HepG2 (cell line): ENCODE data around the gene TTLL6. TPM values are rescaled to one million over a fixed set of nuclear protein-coding genes. Genes with fewer than 3 reads are reported as not detected.

Experiments
- BRD4 ChIP-seq: sonication (generic); formaldehyde crosslinking; IDR thresholded peaks from 2 replicates; pipeline ENCODE4 v1.4.0; 2020; ENCODE audit warnings: missing genetic modification reagents
- HNF4G ChIP-seq, 2 experiments: sonication (generic) in 1 of 2; formaldehyde crosslinking in 1 of 2; IDR thresholded peaks; 2 replicates each; pipeline versions ENCODE4 v1.4.0 to v1.6.1; 2011 to 2020; ENCODE audit warnings: borderline replicate concordance in 2 of 2, low read depth in 2 of 2, mild to moderate bottlenecking in 2 of 2, low read length in 1 of 2, missing genetic modification reagents in 1 of 2, moderate library complexity in 1 of 2
- NR2F1 ChIP-seq, 2 experiments: fragments of 450-650 bp in 1 of 2; formaldehyde crosslinking in 1 of 2; IDR thresholded peaks; 2 replicates each; pipeline versions ENCODE4 v1.5.0 to v1.6.1; 2016 to 2020; ENCODE audit warnings: mild to moderate bottlenecking in 1 of 2, missing compliant biosample characterization in 1 of 2, missing genetic modification reagents in 1 of 2, moderate library complexity in 1 of 2
- ZNF20 ChIP-seq: sonication (generic); formaldehyde crosslinking; IDR thresholded peaks from 2 replicates; pipeline ENCODE4 v1.4.0; 2020; ENCODE audit warnings: mild to moderate bottlenecking, moderate library complexity, missing genetic modification reagents
- ZNF44 ChIP-seq: sonication (generic); formaldehyde crosslinking; IDR thresholded peaks from 2 replicates; pipeline ENCODE4 v1.5.1; 2020; ENCODE audit warnings: mild to moderate bottlenecking, missing genetic modification reagents
- ZNF558 ChIP-seq: sonication (generic); formaldehyde crosslinking; IDR thresholded peaks from 2 replicates; pipeline ENCODE4 v1.9.0; 2022; ENCODE audit warnings: mild to moderate bottlenecking, missing genetic modification reagents, borderline replicate concordance
- ZNF569 ChIP-seq: sonication (generic); formaldehyde crosslinking; IDR thresholded peaks from 2 replicates; pipeline ENCODE4 v1.5.0; 2020; ENCODE audit warnings: mild to moderate bottlenecking, missing genetic modification reagents, moderate library complexity, borderline replicate concordance
- polyA plus RNA-seq, 8 experiments: library from polyadenylated mRNA; depleted of rRNA in 3 of 8; stranded (reverse) in 7 of 8; unstranded in 1 of 8; fragments of >200 nt; fragmentation: Illumina TruSeq in 4 of 8; extraction: Trizol in 4 of 8; gene quantifications; 2 replicates each; pipeline versions ENCODE4 v1.2.1 to v1.2.3, GENCODE V29; 2011 to 2016; ENCODE audit warnings: low read depth in 4 of 8, missing spikeins in 1 of 8, mixed read lengths in 1 of 8; ENCODE audit not compliant: insufficient read depth in 1 of 8
- total RNA-seq, 5 experiments: library from RNA; depleted of rRNA; stranded (reverse); fragments of >200 nt; fragmentation: Illumina TruSeq; extraction: Trizol; gene quantifications; 2 replicates each; pipeline ENCODE4 v1.2.3, GENCODE V29; 2016; ENCODE audit warnings: low read depth in 1 of 5
- TF ChIP-seq, protein P1 (sequence below), 2 experiments: fragments of 450-650 bp in 1 of 2; sonication (generic) in 1 of 2; formaldehyde crosslinking in 1 of 2; IDR thresholded peaks; 2 replicates each; pipeline versions ENCODE4 v1.6.1 to v1.8.0; 2016 to 2022; ENCODE audit warnings: antibody characterized with exemption in 1 of 2, mild to moderate bottlenecking in 1 of 2, missing genetic modification reagents in 1 of 2
- TF ChIP-seq, protein P2 (sequence below): IDR thresholded peaks from 2 replicates; pipeline ENCODE4 v1.6.1; 2018; ENCODE audit warnings: missing genetic modification reagents, mild to moderate bottlenecking, missing compliant biosample characterization
- TF ChIP-seq, protein P3 (sequence below): sonication (generic); formaldehyde crosslinking; IDR thresholded peaks from 2 replicates; pipeline ENCODE4 v1.5.0; 2020; ENCODE audit warnings: mild to moderate bottlenecking, missing genetic modification reagents

The TTLL6 gene
- total and polyA plus RNA-seq, 2 of the 13 experiments (the other 11 are each of a cell fraction or from before 2014, with no cell fraction given), result 0.04 to 0.08 TPM

DNA sequence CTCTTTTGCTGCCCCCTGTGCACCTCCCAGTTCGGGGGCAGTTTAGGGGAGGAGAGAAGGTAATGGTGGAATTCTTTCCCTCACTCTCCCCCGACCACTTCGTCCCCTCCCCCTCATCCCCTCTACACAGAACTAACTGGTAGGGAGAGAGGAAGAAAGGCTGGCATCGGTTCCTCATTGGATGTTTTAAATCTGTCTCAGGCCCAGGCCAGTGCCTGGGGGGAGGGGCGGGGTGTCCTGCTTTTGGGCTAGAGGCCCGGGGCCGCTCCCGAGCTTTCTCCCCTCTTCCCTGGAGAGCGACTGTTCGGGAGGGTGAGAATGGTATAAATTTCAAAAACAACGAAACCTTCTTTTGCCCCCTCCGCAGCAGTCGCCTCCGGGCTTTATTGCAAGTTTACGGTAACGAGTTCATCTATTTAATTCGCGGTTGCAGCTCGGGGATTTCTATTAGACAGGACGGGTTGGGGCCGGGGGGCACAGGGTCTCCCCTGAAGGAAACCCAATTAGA, 94.1 kb downstream of the TTLL6 start, which contains the start of gene PRAC2 (continued):
- TF ChIP-seq, protein P1, sequence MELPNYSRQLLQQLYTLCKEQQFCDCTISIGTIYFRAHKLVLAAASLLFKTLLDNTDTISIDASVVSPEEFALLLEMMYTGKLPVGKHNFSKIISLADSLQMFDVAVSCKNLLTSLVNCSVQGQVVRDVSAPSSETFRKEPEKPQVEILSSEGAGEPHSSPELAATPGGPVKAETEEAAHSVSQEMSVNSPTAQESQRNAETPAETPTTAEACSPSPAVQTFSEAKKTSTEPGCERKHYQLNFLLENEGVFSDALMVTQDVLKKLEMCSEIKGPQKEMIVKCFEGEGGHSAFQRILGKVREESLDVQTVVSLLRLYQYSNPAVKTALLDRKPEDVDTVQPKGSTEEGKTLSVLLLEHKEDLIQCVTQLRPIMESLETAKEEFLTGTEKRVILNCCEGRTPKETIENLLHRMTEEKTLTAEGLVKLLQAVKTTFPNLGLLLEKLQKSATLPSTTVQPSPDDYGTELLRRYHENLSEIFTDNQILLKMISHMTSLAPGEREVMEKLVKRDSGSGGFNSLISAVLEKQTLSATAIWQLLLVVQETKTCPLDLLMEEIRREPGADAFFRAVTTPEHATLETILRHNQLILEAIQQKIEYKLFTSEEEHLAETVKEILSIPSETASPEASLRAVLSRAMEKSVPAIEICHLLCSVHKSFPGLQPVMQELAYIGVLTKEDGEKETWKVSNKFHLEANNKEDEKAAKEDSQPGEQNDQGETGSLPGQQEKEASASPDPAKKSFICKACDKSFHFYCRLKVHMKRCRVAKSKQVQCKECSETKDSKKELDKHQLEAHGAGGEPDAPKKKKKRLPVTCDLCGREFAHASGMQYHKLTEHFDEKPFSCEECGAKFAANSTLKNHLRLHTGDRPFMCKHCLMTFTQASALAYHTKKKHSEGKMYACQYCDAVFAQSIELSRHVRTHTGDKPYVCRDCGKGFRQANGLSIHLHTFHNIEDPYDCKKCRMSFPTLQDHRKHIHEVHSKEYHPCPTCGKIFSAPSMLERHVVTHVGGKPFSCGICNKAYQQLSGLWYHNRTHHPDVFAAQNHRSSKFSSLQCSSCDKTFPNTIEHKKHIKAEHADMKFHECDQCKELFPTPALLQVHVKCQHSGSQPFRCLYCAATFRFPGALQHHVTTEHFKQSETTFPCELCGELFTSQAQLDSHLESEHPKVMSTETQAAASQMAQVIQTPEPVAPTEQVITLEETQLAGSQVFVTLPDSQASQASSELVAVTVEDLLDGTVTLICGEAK (IDR thresholded peaks at IDR 0.05), result no peak
- TF ChIP-seq, protein P1 (CRISPR knock-in tag; IDR thresholded peaks at IDR 0.05), result no peak
- no peak for TF ChIP-seq ZNF558 (CRISPR knock-in tag)
- no peak for TF ChIP-seq BRD4 (CRISPR knock-in tag)
- TF ChIP-seq HNF4G (IDR thresholded peaks at IDR 0.05; ENCODE audit: borderline replicate concordance, low read depth, low read length), result no peak
- no peak for TF ChIP-seq HNF4G (CRISPR knock-in tag; IDR thresholded peaks at IDR 0.05; ENCODE audit: borderline replicate concordance, low read depth)
- TF ChIP-seq, protein P2, sequence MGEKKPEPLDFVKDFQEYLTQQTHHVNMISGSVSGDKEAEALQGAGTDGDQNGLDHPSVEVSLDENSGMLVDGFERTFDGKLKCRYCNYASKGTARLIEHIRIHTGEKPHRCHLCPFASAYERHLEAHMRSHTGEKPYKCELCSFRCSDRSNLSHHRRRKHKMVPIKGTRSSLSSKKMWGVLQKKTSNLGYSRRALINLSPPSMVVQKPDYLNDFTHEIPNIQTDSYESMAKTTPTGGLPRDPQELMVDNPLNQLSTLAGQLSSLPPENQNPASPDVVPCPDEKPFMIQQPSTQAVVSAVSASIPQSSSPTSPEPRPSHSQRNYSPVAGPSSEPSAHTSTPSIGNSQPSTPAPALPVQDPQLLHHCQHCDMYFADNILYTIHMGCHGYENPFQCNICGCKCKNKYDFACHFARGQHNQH, result no peak
- no peak for TF ChIP-seq ZNF44 (CRISPR knock-in tag)
- no peak for TF ChIP-seq ZNF20 (CRISPR knock-in tag)
- TF ChIP-seq NR2F1 (CRISPR knock-in tag; IDR thresholded peaks at IDR 0.05), result no peak
- TF ChIP-seq, protein P3, sequence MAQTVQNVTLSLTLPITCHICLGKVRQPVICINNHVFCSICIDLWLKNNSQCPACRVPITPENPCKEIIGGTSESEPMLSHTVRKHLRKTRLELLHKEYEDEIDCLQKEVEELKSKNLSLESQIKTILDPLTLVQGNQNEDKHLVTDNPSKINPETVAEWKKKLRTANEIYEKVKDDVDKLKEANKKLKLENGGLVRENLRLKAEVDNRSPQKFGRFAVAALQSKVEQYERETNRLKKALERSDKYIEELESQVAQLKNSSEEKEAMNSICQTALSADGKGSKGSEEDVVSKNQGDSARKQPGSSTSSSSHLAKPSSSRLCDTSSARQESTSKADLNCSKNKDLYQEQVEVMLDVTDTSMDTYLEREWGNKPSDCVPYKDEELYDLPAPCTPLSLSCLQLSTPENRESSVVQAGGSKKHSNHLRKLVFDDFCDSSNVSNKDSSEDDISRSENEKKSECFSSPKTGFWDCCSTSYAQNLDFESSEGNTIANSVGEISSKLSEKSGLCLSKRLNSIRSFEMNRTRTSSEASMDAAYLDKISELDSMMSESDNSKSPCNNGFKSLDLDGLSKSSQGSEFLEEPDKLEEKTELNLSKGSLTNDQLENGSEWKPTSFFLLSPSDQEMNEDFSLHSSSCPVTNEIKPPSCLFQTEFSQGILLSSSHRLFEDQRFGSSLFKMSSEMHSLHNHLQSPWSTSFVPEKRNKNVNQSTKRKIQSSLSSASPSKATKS (CRISPR knock-in tag), result no peak
- no peak for TF ChIP-seq ZNF569
